Left renal cortex interstitium (tissue), 4 donors: ENCODE results near the gene RAE1. TPM values are rescaled to one million over a fixed set of nuclear protein-coding genes. Genes with fewer than 3 reads are reported as not detected.
"Not testable (repeated sequence)": the region's sequence is repeated elsewhere in the genome, so short reads cannot be mapped to it uniquely, and the experiment has no call there.

ENCODE experiments used
- DNase-seq, 4 donors: peaks; one replicate each; pipeline ENCODE4 v3.0.0-alpha.2; 2013; ENCODE audit warnings: low read depth in 4 of 4, low spot score in 2 of 4, missing footprints in 1 of 4
- polyA plus RNA-seq, 4 donors: library from polyadenylated mRNA; unstranded; fragments of 120-200 nt; gene quantifications; one replicate each; pipeline ENCODE4 v1.2.1, GENCODE V29; 2013; ENCODE audit not compliant: insufficient read length in 4 of 4

RAE1 gene
- polyA plus RNA-seq, 4 donors, result 54.4 to 58.3 (median 55.9) TPM

GRCh38 chr20:57411406-57412283 is 60.6 kb downstream of the RAE1 start:
- DNase-seq, result no peak

DNA sequence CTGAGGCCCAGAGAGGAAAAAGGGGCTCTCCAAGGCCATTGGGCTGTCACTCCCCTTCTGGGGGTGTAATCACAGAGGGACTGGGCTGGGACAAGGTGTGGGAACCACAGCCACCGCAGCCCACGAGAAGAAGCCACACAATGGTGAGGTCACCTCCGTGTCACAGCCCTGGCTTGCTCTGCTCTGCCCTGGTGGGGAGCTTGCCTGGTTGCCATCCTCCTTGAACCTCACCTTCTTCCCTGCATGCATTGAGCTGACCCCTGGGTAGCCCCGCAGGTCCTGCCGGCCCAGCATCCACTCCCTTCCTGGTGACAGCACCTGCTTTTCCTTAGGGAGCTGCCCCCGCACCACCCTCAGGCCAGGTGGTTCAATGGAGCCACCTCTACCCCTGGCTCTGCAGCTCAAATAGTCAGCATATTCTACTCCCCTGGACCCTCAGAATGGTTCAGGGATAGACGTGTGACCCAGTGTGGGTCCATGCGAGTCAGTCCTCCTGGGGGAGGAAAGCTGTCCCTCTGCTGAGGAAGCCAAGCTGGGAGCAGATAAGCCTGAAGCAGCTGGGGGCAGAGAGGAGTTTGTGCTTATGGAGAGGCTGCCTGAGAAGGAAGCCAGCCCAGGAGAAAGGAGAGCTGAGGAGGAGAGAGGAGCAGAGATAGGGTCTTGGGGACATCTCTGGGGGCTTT is 61.4 kb downstream of the RAE1 start:
- no peak for DNase-seq

GRCh38 chr20:57413986-57414385 is 62.9 kb downstream of the RAE1 start:
- no peak for DNase-seq

DNA sequence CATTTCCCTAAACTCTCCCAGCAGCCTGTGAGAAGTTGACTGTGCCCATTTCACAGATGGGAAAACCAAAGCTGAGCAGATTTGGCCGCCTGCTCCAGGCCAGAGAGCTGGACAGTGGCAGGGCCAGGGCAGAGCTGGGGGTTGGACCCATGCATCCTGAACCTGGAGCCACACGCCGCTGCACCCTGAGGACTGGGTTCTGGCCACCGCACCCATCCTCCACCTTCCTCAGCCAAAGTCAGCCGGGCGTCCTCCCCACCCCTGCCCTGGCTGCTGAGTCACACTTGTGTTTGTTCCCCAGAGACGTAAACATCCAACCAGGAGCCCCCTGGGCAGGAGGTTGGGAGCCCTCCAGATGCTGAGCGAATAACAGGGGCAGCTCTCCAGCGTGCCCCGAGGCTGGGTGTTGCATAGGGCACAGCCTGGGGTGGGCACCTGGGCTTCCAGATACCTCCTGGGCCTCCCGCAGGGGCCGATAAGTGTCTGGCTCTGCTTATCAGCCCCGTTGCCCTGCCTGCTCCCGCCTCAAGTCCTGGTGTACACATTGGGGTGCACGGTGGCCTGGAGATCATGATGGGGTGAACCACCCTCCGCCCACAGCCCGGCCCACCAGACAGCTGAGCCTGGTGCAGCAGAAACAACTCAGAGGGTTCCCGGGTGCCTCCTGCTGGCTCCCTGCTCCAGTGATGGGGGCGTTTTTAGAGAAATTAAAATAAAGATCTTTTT is 64.0 kb downstream of the RAE1 start:
- DNase-seq, result no peak

DNA sequence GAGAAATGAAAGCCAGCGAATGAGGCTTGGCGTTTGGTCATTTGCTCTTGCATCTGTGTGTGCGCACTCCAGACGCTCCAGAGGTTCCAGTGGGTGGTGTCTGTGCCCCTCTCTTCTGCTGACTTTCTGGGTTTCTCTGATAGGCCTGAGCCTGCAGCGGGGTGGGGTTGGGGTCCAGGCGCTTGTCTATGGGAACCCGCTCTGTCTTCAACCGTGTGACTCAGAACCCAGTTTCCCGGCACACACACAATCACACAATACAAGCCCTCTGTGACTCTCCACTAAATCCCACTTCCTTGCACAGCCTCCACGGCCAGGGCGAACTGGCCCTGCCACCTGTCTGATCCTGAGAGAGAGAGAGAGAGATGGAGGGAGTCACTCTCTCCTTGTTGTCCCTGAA is 64.7 kb downstream of the RAE1 start:
- no peak for DNase-seq

GRCh38 chr20:57416296-57417022 is 65.4 kb downstream of the RAE1 start:
- no peak for DNase-seq

DNA sequence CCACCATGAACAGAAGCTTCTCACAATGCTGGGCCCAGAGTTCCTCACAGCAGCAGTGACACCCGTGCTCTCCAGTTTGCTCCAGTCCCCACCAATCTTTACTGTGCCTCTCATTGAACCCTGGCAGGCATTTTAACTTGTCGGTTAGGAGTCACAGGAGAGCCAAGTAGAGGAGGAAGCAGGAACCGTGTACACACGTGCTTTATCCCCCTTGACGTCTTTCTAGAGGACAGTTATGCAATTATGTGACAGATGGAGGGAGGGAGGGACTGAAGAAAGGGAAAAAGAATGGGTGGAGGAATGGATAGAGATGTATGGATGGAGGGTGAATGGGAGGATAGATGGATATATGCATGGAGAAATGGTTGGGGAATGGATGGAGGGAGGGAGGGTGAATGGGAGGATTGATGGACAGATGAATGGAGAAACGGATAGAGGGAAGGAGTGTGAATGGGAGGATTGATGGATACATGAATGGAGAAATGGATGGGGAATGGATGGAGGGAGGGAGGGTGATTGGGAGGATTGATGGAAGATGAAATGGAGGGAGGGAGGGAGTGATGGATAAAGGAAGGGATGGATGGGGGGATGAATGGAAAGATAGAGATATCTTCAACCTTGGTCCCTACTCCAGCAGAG is 66.1 kb downstream of the RAE1 start:
- DNase-seq, result no peak

DNA sequence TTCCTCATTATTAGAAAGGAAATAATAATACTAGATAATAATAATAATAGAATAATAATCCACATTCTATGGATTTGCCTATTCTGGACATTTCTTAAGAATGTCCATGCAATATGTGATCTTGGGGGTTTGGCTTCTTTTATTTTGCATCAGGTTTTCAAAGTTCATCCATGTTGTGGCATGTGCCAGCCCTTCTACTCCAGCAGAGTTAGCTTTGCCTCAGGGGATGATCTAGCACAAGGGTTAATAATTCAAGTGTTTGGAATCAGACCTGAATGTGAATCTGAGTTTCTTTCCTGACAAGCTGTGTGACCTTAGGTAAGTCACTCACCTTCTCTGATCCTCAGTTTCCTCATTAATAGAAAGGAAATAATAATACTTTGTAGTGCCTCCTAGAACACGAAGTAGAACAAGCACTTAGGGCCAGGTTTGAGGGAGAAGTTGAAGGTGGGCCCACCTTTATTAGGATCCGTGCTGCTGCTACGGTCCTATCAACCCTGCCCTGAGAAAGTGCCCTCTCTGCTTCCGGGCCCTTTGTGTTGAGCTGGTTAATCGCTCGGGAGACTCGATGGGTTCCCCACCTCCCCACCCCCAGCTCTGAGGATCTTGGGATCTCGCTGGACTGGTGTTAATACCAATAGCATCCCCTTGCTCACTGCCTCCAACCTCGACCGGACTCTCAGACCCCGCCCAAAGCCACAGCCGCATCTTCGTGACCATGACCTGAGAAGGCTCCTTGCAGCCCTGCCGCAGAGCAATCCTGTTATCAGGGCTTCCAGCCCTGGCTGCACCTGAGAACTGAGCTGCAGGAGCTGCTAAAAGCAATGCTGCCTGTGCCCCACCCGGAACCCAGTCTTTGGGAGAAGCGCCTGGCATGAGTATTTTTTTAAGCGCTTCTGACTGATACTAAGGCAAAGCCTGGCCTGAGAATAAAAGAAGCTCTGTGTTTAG is 67.0 kb downstream of the RAE1 start:
- DNase-seq, result no peak

GRCh38 chr20:57419479-57419878 is 68.4 kb downstream of the RAE1 start:
- not testable (repeated sequence) for DNase-seq

- no peak for DNase-seq
Observed at GRCh38 chr20:57420571-57421252, 69.7 kb downstream of the RAE1 start.

GRCh38 chr20:57421253-57422220 is 70.5 kb downstream of the RAE1 start:
- no peak for DNase-seq

DNA sequence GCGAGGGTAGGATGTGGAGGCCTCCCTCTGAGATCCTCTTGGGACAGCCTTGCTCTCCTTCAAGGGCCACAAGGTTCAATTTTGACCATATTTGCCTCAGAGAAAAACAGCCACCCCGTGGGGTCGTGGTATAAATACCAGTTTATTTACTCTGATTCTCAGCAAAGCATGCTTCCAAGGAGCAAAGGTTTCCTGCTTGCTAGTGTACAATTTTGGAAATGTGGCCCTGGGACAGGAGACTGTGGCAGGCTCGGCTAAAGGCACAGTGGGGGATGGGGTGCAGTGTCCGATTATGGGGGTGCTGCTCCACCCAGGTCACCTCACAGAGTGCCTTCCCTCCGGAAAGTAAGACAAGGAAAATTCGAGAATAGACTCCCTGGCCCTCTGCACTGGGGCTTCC is 71.2 kb downstream of the RAE1 start:
- no peak for DNase-seq

DNA sequence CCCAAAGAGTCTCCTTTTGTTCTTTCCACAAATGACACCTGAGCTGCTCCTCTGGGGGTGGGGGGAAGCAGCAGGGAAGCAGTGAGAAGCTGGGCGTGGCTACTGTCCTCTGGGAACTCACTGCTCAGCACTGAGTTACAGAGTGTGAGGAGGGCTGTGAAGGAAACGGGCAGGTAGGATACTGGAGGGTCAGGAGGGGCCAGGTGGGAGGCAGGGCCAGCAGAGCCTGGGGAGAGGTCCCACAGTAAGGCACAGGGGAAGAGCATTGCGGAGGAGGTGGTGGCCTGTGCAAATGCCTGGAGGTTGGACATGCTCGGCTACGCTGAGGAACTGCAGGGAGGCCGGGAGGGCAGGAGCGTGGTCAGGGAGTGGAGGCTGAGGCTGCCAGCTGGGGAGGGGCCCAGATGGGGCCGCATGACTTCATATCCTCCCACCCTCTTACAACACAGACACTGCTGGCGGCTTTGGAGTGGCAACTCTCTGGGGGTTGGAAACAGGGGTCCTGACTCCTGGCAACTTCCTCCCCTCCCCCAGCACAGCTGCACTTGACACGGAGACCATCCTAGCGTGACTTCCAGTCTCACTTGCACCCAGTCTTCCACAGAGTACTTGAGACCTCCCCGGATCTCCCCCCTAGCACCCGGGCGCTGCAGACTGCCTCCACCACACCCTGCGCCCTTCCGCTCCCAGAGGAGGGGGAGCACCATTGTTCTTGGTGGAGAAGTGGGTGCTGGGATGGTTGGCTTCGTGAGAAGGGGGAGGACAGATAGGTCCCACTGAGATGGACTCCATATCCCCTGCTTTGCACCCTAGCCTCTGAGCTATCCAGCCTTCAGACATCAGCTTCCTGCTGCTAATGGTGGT is 74.3 kb downstream of the RAE1 start:
- DNase-seq, result no peak

GRCh38 chr20:57426271-57426689 is 75.2 kb downstream of the RAE1 start:
- no peak for DNase-seq

DNA sequence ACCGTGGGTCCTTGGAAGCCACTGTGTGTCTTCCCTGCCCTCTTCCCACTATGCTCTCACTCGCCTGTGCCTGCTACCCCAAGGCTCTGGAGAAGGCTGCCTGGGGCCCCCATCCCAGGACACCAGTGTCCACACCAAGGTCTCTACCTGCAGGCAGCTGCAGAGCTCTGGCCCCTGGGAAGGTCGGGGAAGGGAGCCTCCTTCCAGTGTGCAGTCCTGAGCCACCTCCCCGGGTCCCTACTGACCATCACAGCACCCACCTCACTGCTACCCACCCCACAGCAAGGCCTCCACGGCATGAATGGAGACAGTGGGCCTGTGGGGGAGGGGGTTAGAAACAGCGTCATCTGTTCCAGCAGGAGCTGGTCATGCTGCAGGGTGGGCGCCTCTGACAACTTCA is 75.8 kb downstream of the RAE1 start:
- DNase-seq, result no peak
